Measurements from ENCODE around the gene KCNK16. TPM values are rescaled to one million over a fixed set of nuclear protein-coding genes. Genes with fewer than 3 reads are reported as not detected.
"Not testable (repeated sequence)": the region's sequence is repeated elsewhere in the genome, so short reads cannot be mapped to it uniquely, and the experiment has no call there.

KCNK16 gene
- total RNA-seq, 1 donor from 2014 or later = not detected

DNA sequence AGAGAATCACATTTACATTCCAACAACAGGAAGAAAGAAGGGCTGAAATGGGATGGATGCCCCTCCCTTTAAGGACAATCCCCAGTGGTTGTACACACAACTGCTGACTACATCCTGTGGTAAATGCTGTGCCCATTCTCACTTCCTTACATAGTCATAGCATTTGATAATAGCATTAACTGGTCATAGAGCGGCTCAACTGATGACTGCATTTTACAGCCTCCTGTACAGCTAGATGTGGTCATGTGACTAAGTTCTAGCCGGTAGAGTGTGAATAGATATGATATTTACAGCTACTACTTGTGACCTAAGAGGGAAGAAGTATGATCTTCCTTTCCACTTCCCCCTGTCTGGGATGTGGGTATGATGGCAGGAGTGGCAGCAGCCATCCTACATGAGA lies 33.0 kb downstream of the KCNK16 start:
- Mint-ChIP-seq H3K27ac (no peak overlapping the region), H3K27me3 (ENCODE audit: insufficient read depth, low read depth) (peaks cover 7% of the 10 kb centered on the region), H3K4me3 (no peak overlapping the region), H3K4me1 (peaks cover 4% of the 10 kb centered on the region), H3K36me3 (no peaks in the 10 kb centered on the region), H3K9me3 (no peaks in the 10 kb centered on the region)
- Histone ChIP-seq H3K4me2 (no peak overlapping the region), H3K36me3 (no peaks in the 10 kb centered on the region), H3K4me1 (peaks cover 11% of the 10 kb centered on the region), H4K20me1 (ENCODE audit: low read depth) (no peaks in the 10 kb centered on the region), H2AFZ (replicated peaks) (no peak overlapping the region), H3K27me3 (peaks cover 23% of the 10 kb centered on the region), H3K9ac (no peak overlapping the region), H3K27ac (no peak overlapping the region), H3K79me2 (ENCODE audit: low read depth) (no peaks in the 10 kb centered on the region), H3F3A (ENCODE audit: low read depth) (no peaks in the 10 kb centered on the region), H3K9me3 (ENCODE audit: low read depth) (no peaks in the 10 kb centered on the region), H3K4me3 (no peak overlapping the region)
- no peak for DNase-seq (ENCODE audit: low spot score)
- TF ChIP-seq EZH2phosphoT487 (IDR thresholded peaks at IDR 0.05) (no peak), EZH2 (IDR thresholded peaks at IDR 0.05) (no peak)
- TF ChIP-seq, protein P1, sequence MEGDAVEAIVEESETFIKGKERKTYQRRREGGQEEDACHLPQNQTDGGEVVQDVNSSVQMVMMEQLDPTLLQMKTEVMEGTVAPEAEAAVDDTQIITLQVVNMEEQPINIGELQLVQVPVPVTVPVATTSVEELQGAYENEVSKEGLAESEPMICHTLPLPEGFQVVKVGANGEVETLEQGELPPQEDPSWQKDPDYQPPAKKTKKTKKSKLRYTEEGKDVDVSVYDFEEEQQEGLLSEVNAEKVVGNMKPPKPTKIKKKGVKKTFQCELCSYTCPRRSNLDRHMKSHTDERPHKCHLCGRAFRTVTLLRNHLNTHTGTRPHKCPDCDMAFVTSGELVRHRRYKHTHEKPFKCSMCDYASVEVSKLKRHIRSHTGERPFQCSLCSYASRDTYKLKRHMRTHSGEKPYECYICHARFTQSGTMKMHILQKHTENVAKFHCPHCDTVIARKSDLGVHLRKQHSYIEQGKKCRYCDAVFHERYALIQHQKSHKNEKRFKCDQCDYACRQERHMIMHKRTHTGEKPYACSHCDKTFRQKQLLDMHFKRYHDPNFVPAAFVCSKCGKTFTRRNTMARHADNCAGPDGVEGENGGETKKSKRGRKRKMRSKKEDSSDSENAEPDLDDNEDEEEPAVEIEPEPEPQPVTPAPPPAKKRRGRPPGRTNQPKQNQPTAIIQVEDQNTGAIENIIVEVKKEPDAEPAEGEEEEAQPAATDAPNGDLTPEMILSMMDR (IDR thresholded peaks at IDR 0.05) = no peak

DNA sequence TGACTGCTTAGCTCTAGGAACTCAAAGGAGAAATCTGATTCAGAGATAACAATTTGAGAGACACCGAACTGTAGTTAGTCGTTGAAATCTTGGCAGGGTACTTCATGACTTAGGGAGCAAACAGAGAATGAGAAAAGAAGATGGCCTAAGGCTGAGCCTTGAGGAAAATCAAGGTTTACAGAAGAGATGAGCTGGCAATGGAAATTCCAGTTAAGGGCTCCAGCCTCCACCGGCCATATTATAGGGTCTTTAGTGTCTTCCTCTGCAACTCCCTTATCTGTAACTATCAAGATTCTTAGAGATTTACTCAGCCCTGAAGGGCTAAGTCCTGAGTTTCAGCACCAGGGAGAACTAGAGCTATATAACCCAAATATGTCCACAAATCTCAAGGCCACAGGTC lies 34.9 kb downstream of the KCNK16 start:
- H3K27me3 ChIP-seq = peaks cover 13% of the 10 kb centered on the region
- H3K9me3 ChIP-seq (ENCODE audit: low read depth) = no peaks in the 10 kb centered on the region
- no peaks in the 10 kb centered on the region for H3F3A ChIP-seq (ENCODE audit: low read depth)
- TF ChIP-seq EZH2phosphoT487 (IDR thresholded peaks at IDR 0.05) (no peak), EZH2 (IDR thresholded peaks at IDR 0.05) (no peak)
- TF ChIP-seq, protein P1 (IDR thresholded peaks at IDR 0.05) = no peak
- peaks cover 7% of the 10 kb centered on the region for H3K27me3 Mint-ChIP-seq (ENCODE audit: insufficient read depth, low read depth)
- H3K79me2 ChIP-seq (ENCODE audit: low read depth) = no peaks in the 10 kb centered on the region
- no peak overlapping the region for H3K9ac ChIP-seq
- no peaks in the 10 kb centered on the region for H4K20me1 ChIP-seq (ENCODE audit: low read depth)
- H3K9me3 Mint-ChIP-seq = no peaks in the 10 kb centered on the region
- DNase-seq (ENCODE audit: low spot score) = no peak
- H3K36me3 Mint-ChIP-seq = no peaks in the 10 kb centered on the region
- no peaks in the 10 kb centered on the region for H3K36me3 ChIP-seq
- no peak overlapping the region for H3K4me3 ChIP-seq
- peaks cover 4% of the 10 kb centered on the region for H3K4me1 Mint-ChIP-seq
- H3K27ac ChIP-seq = no peak overlapping the region
- no peak overlapping the region for H3K4me3 Mint-ChIP-seq
- no peak overlapping the region for H3K27ac Mint-ChIP-seq
- no peak overlapping the region for H2AFZ ChIP-seq (replicated peaks)
- peaks cover 11% of the 10 kb centered on the region for H3K4me1 ChIP-seq
- H3K4me2 ChIP-seq = no peak overlapping the region

DNA sequence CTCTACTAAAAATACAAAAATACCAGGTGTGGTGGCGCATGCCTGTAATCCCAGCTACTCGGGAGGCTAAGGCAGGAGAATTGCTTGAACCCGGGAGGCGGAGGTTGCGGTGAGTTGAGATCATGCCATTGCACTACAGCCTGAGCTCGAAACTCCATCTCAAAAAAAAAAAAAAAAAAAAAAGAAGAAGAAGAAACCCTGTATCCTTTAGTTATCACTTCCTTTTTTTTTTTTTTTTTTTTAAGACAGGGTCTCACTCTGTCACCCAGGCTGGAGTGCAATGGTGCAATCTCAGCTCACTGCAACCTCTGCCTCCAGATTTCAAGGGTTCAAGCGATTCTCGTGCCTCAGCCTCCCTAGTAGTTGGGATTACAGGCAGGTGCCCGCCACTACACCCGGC lies 35.9 kb downstream of the KCNK16 start:
- not testable (repeated sequence) for H2AFZ ChIP-seq (replicated peaks); H3K27ac Mint-ChIP-seq; H3K27ac ChIP-seq; H3K27me3 Mint-ChIP-seq (ENCODE audit: insufficient read depth, low read depth); DNase-seq (ENCODE audit: low spot score); H3K79me2 ChIP-seq (ENCODE audit: low read depth); H3K27me3 ChIP-seq; H3K4me3 ChIP-seq; H3K4me1 ChIP-seq; H3K9me3 ChIP-seq (ENCODE audit: low read depth); H3F3A ChIP-seq (ENCODE audit: low read depth); H3K4me2 ChIP-seq; H3K36me3 Mint-ChIP-seq; H3K9ac ChIP-seq; H3K4me3 Mint-ChIP-seq; H3K9me3 Mint-ChIP-seq; H3K36me3 ChIP-seq; H4K20me1 ChIP-seq (ENCODE audit: low read depth); H3K4me1 Mint-ChIP-seq

DNA sequence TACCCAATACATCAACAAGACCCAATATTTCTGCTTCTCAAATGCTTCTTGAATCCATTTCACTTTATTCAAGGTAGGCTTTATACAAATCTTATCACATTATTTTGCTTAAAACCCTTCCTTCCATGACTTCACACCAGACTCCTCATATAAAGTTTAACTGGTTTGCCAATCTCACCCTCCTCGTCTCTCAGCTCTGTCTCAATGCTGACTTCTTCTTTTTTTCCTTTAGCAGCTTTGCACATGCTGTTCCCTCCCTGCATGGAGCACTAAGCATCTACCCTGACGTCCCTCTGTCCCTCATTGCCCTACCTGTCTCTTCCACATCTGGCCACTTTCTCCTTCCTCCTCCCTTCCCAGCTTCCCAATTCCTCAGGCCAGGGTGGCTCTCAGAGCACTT lies 39.7 kb downstream of the KCNK16 start:
- no peaks in the 10 kb centered on the region for H3K4me1 ChIP-seq
- H3K4me2 ChIP-seq = no peak overlapping the region
- Mint-ChIP-seq H3K4me3 (no peak overlapping the region), H3K36me3 (no peaks in the 10 kb centered on the region), H3K27me3 (ENCODE audit: insufficient read depth, low read depth) (peaks cover 2% of the 10 kb centered on the region), H3K4me1 (no peaks in the 10 kb centered on the region), H3K9me3 (no peaks in the 10 kb centered on the region), H3K27ac (peak overlapping the region; percentile 1)
- H3K36me3 ChIP-seq = no peaks in the 10 kb centered on the region
- DNase-seq (ENCODE audit: low spot score) = no peak
- H3K27me3 ChIP-seq = no peaks in the 10 kb centered on the region
- peak overlapping the region; percentile 42 for H2AFZ ChIP-seq (replicated peaks)
- H3K79me2 ChIP-seq (ENCODE audit: low read depth) = no peaks in the 10 kb centered on the region
- TF ChIP-seq EZH2 (IDR thresholded peaks at IDR 0.05) (no peak), EZH2phosphoT487 (IDR thresholded peaks at IDR 0.05) (no peak)
- TF ChIP-seq, protein P1 (IDR thresholded peaks at IDR 0.05) = no peak
- no peak overlapping the region for H3K27ac ChIP-seq
- H3K9ac ChIP-seq = no peak overlapping the region
- H3K4me3 ChIP-seq = no peak overlapping the region
- no peaks in the 10 kb centered on the region for H4K20me1 ChIP-seq (ENCODE audit: low read depth)
- no peaks in the 10 kb centered on the region for H3K9me3 ChIP-seq (ENCODE audit: low read depth)
- no peaks in the 10 kb centered on the region for H3F3A ChIP-seq (ENCODE audit: low read depth)

All from neural progenitor cell (in vitro differentiated cells).